SK-N-SH (cell line): ENCODE measurements around the gene AURKB. TPM values are rescaled to one million over a fixed set of nuclear protein-coding genes. Genes with fewer than 3 reads are reported as not detected.

ENCODE experiments used
- CTCF ChIA-PET: fragments of 300-600, 350-600 bp; formaldehyde crosslinking; extraction: SDS; loops from one replicate; lab custom pipeline; 2021; lab: Yijun Ruan, JAX
- POLR2A ChIA-PET: fragments of 350-600 bp; sonication (Branson Sonifier 250); formaldehyde crosslinking; extraction: SDS; loops from one replicate; lab custom pipeline; 2020; ENCODE audit warnings: antibody characterized with exemption, inconsistent platforms; lab: Yijun Ruan, JAX
- DNase-seq: peaks from one replicate; pipeline ENCODE4 v3.0.0; 2012
- H2AFZ ChIP-seq: fragments of 200-600 bp; sonication (generic); 2 replicates; pipeline ENCODE4 v1.8.1; 2016; ENCODE audit warnings: antibody characterized with exemption, mild to moderate bottlenecking, low read depth
- H3F3A ChIP-seq: fragments of 200-600 bp; sonication (generic); replicated peaks from 2 replicates; pipeline ENCODE3; 2016; ENCODE audit warnings: antibody characterized with exemption, mild to moderate bottlenecking; ENCODE audit not compliant: insufficient read depth
- H3K27ac ChIP-seq, 2 experiments: fragments of 200-500 bp in 1 of 2; fragments of 200-600 bp in 1 of 2; sonication (Bioruptor generic) in 1 of 2; sonication (generic), shearing (Covaris generic) in 1 of 2; 2 replicates each; pipeline versions ENCODE4 v1.5.1 to v1.6.1; 2014 to 2016; ENCODE audit warnings: low read depth in 2 of 2, inconsistent platforms in 1 of 2, low read length in 1 of 2, mild to moderate bottlenecking in 1 of 2, mixed read lengths in 1 of 2
- H3K27me3 ChIP-seq: fragments of 200-600 bp; sonication (generic), shearing (Covaris generic); 2 replicates; pipeline ENCODE4 v1.6.1; 2016; ENCODE audit warnings: mixed run types; ENCODE audit not compliant: insufficient read depth
- H3K36me3 ChIP-seq, 2 experiments: fragments of 200-500 bp in 1 of 2; fragments of 200-600 bp in 1 of 2; sonication (Bioruptor generic) in 1 of 2; sonication (generic) in 1 of 2; replicated peaks in 1 of 2; 2 replicates each; pipeline versions ENCODE3 to v1.5.1; 2014 to 2016; ENCODE audit warnings: low read length in 1 of 2, mild to moderate bottlenecking in 1 of 2; ENCODE audit not compliant: insufficient read depth in 2 of 2, control insufficient read depth in 1 of 2
- H3K4me1 ChIP-seq, 2 experiments: fragments of 200-500 bp in 1 of 2; fragments of 200-600 bp in 1 of 2; sonication (Bioruptor generic) in 1 of 2; sonication (generic), shearing (Covaris generic) in 1 of 2; 2 replicates each; pipeline versions ENCODE4 v1.5.1 to v1.6.1; 2014 to 2016; ENCODE audit warnings: low read depth in 1 of 2, low read length in 1 of 2, mixed run types in 1 of 2; ENCODE audit not compliant: insufficient read depth in 2 of 2, control insufficient read depth in 1 of 2
- H3K4me2 ChIP-seq: fragments of 200-600 bp; sonication (generic), shearing (Covaris generic); 2 replicates; pipeline ENCODE4 v1.6.1; 2017; ENCODE audit warnings: mixed run types
- H3K4me3 ChIP-seq, 2 experiments: fragments of 200-500 bp in 1 of 2; fragments of 200-600 bp in 1 of 2; sonication (Bioruptor generic) in 1 of 2; sonication (generic), shearing (Covaris generic) in 1 of 2; 2 replicates each; pipeline versions ENCODE4 v1.5.1 to v1.8.1; 2014 to 2016; ENCODE audit warnings: low read depth in 2 of 2, inconsistent platforms in 1 of 2, low read length in 1 of 2, mild to moderate bottlenecking in 1 of 2, mixed read lengths in 1 of 2, moderate library complexity in 1 of 2
- H3K79me2 ChIP-seq: fragments of 200-600 bp; sonication (generic); 2 replicates; pipeline ENCODE4 v1.8.1; 2017; ENCODE audit warnings: mild to moderate bottlenecking; ENCODE audit not compliant: insufficient read depth
- H3K9ac ChIP-seq: fragments of 200-600 bp; sonication (generic); 2 replicates; pipeline ENCODE4 v1.6.1; 2017; ENCODE audit warnings: mixed run types
- H3K9me2 ChIP-seq: fragments of 200-600 bp; sonication (generic); 2 replicates; pipeline ENCODE4 v1.6.1; 2017; ENCODE audit warnings: mixed run types
- H3K9me3 ChIP-seq: fragments of 200-600 bp; sonication (generic); 2 replicates; pipeline ENCODE4 v1.6.1; 2017; ENCODE audit warnings: mixed run types, mild to moderate bottlenecking, moderate library complexity
- H4K20me1 ChIP-seq: fragments of 200-600 bp; sonication (generic); 2 replicates; pipeline ENCODE4 v1.6.1; 2017; ENCODE audit warnings: mild to moderate bottlenecking, mixed run types; ENCODE audit not compliant: insufficient read depth
- ELF1 ChIP-seq: IDR thresholded peaks from 2 replicates; pipeline ENCODE4 v1.4.0; 2012
- EP300 ChIP-seq, 2 experiments: IDR thresholded peaks; 2 replicates each; pipeline versions ENCODE4 v1.4.0 to v1.6.1; 2012; ENCODE audit warnings: borderline replicate concordance in 1 of 2, low read depth in 1 of 2, low read length in 1 of 2
- EZH2phosphoT487 ChIP-seq: fragments of 200-600 bp; sonication (generic); IDR thresholded peaks from 2 replicates; pipeline ENCODE4 v1.6.1; 2017; ENCODE audit warnings: low read depth, mixed run types, mild to moderate bottlenecking, antibody characterized with exemption, moderate library complexity, borderline replicate concordance
- FOXJ3 ChIP-seq: sonication (generic); formaldehyde crosslinking; IDR thresholded peaks from 2 replicates; pipeline ENCODE4 v1.5.1; 2020; ENCODE audit warnings: mild to moderate bottlenecking, missing genetic modification reagents
- FOXM1 ChIP-seq: IDR thresholded peaks from 2 replicates; pipeline ENCODE4 v1.4.0; 2012; ENCODE audit warnings: low read depth, mild to moderate bottlenecking
- GATA2 ChIP-seq: sonication (generic); formaldehyde crosslinking; IDR thresholded peaks from 2 replicates; pipeline ENCODE4 v1.5.0; 2020; ENCODE audit warnings: mild to moderate bottlenecking, missing genetic modification reagents
- JUND ChIP-seq: IDR thresholded peaks from 2 replicates; pipeline ENCODE4 v1.4.0; 2012
- MEF2A ChIP-seq: IDR thresholded peaks from 2 replicates; pipeline ENCODE4 v1.4.0; 2012; ENCODE audit warnings: low read depth, borderline replicate concordance
- MXI1 ChIP-seq: IDR thresholded peaks from 2 replicates; pipeline ENCODE4 v1.6.1; 2012; ENCODE audit warnings: mild to moderate bottlenecking, low read depth, low read length, improper control_type of control experiment
- NRF1 ChIP-seq: IDR thresholded peaks from 2 replicates; pipeline ENCODE4 v1.6.1; 2012; ENCODE audit warnings: low read depth, mild to moderate bottlenecking, low read length
- POLR2AphosphoS5 ChIP-seq: IDR thresholded peaks from 2 replicates; pipeline ENCODE4 v1.6.1; 2012; ENCODE audit warnings: low read depth, low read length
- SMC3 ChIP-seq: IDR thresholded peaks from 2 replicates; pipeline ENCODE4 v1.6.1; 2012; ENCODE audit warnings: low read depth, low read length, improper control_type of control experiment
- TEAD4 ChIP-seq: IDR thresholded peaks from 2 replicates; pipeline ENCODE4 v1.4.0; 2012; ENCODE audit warnings: mild to moderate bottlenecking, borderline replicate concordance; ENCODE audit not compliant: insufficient read depth
- YY1 ChIP-seq: IDR thresholded peaks from 2 replicates; pipeline ENCODE4 v1.4.0; 2012; ENCODE audit warnings: low read depth, mild to moderate bottlenecking
- WGBS: methylation state at CpG from one replicate; pipeline ENCODE4 v1.1.6; 2017; ENCODE audit warnings: low lambda C conversion rate; 5-methylcytosine and 5-hydroxymethylcytosine counted together
- polyA plus RNA-seq, 3 experiments: library from polyadenylated mRNA; depleted of rRNA; stranded (reverse); fragments of >200 nt; gene quantifications; 2 replicates each; pipeline ENCODE4 v1.2.3, GENCODE V29; 2012
- TF ChIP-seq, protein P1 (sequence below): IDR thresholded peaks from 2 replicates; pipeline ENCODE4 v1.4.0; 2012; ENCODE audit warnings: low read depth
- TF ChIP-seq, protein P2 (sequence below): fragments of 200-600 bp; sonication (generic); IDR thresholded peaks from 2 replicates; pipeline ENCODE4 v1.6.1; 2017; ENCODE audit warnings: antibody characterized with exemption, mild to moderate bottlenecking, moderate library complexity
- TF ChIP-seq, protein P3 (sequence below): IDR thresholded peaks from 2 replicates; pipeline ENCODE4 v1.4.0; 2012; ENCODE audit warnings: low read depth, borderline replicate concordance
- TF ChIP-seq, protein P4 (sequence below): IDR thresholded peaks from 2 replicates; pipeline ENCODE4; 2012

Gene AURKB
- polyA plus RNA-seq, 1 of the 3 experiments (the other 2 are of a cell fraction), result 43.9 TPM

DNA sequence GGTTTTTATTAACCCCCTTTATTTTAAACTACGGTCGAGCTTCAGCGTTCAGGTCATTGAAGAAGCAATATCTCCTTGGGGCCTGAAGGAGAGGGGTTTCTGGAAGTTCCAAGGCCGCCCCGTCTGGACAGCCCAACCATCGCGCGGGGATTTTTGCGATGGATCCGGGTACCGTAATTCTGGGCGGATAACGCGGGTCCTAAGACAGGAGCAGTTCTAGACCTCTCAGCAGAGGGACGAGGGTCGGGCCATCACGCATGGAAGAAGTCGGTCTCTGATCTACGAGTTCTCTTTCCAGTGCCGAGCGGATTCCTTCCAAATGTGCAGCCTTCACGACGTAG lies 24.0 kb downstream of the AURKB start:
- Histone ChIP-seq H3K4me1 (peaks cover 9 to 25% of the 10 kb centered on the region in 2 experiments; a peak in 3 of 4 replicates), H3F3A (peaks cover 34% of the 10 kb centered on the region), H3K9me3 (no peaks in the 10 kb centered on the region), H3K9ac (peak overlapping the region; percentile 76), H2AFZ (peak overlapping the region; percentile 84), H3K4me2 (peak overlapping the region; percentile 88), H4K20me1 (peaks cover 13% of the 10 kb centered on the region), H3K9me2 (no peaks in the 10 kb centered on the region), H3K79me2 (peaks cover 18% of the 10 kb centered on the region; the same call in 1 of the 2 replicates), H3K36me3 (no peaks in the 10 kb centered on the region), H3K27ac (peak overlapping the region; percentile 79 to 94), H3K4me3 (peak overlapping the region; percentile 88 to 94), H3K27me3 (no peaks in the 10 kb centered on the region)
- TF ChIP-seq YY1 (0 out of 2 replicates have a peak, but pooled peaks have one; percentile 14), FOXM1 (no peak), FOXJ3 (CRISPR knock-in tag) (no peak), ELF1 (no peak), EP300 (IDR thresholded peaks at IDR 0.05; ENCODE audit: borderline replicate concordance in 1 of 2, low read depth in 1 of 2, low read length in 1 of 2) (no peak)
- TF ChIP-seq, protein P1, sequence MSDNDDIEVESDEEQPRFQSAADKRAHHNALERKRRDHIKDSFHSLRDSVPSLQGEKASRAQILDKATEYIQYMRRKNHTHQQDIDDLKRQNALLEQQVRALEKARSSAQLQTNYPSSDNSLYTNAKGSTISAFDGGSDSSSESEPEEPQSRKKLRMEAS, result no peak
- TF ChIP-seq, protein P2, sequence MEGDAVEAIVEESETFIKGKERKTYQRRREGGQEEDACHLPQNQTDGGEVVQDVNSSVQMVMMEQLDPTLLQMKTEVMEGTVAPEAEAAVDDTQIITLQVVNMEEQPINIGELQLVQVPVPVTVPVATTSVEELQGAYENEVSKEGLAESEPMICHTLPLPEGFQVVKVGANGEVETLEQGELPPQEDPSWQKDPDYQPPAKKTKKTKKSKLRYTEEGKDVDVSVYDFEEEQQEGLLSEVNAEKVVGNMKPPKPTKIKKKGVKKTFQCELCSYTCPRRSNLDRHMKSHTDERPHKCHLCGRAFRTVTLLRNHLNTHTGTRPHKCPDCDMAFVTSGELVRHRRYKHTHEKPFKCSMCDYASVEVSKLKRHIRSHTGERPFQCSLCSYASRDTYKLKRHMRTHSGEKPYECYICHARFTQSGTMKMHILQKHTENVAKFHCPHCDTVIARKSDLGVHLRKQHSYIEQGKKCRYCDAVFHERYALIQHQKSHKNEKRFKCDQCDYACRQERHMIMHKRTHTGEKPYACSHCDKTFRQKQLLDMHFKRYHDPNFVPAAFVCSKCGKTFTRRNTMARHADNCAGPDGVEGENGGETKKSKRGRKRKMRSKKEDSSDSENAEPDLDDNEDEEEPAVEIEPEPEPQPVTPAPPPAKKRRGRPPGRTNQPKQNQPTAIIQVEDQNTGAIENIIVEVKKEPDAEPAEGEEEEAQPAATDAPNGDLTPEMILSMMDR, result peak; percentile 54
- TF ChIP-seq, protein P3, sequence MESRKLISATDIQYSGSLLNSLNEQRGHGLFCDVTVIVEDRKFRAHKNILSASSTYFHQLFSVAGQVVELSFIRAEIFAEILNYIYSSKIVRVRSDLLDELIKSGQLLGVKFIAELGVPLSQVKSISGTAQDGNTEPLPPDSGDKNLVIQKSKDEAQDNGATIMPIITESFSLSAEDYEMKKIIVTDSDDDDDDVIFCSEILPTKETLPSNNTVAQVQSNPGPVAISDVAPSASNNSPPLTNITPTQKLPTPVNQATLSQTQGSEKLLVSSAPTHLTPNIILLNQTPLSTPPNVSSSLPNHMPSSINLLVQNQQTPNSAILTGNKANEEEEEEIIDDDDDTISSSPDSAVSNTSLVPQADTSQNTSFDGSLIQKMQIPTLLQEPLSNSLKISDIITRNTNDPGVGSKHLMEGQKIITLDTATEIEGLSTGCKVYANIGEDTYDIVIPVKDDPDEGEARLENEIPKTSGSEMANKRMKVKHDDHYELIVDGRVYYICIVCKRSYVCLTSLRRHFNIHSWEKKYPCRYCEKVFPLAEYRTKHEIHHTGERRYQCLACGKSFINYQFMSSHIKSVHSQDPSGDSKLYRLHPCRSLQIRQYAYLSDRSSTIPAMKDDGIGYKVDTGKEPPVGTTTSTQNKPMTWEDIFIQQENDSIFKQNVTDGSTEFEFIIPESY, result no peak
- ChIA-PET POLR2A (interaction anchor here (0.7 to 4.4 kb wide), 6 partner anchors 10 to 62 kb away, joined by 3 to 33 read pairs (median 4); partner anchors contain the start of genes CTC1 and TMEM107), CTCF (interaction anchor here (1.0 to 5.5 kb wide), 11 partner anchors 9 to 114 kb away, joined by 4 to 55 read pairs (median 6); partner anchors contain the start of genes ALOXE3 and TMEM107)
- 0% methylated on average over 11 of the region's 23 CpGs for WGBS
- DNase-seq, result no peak

DNA sequence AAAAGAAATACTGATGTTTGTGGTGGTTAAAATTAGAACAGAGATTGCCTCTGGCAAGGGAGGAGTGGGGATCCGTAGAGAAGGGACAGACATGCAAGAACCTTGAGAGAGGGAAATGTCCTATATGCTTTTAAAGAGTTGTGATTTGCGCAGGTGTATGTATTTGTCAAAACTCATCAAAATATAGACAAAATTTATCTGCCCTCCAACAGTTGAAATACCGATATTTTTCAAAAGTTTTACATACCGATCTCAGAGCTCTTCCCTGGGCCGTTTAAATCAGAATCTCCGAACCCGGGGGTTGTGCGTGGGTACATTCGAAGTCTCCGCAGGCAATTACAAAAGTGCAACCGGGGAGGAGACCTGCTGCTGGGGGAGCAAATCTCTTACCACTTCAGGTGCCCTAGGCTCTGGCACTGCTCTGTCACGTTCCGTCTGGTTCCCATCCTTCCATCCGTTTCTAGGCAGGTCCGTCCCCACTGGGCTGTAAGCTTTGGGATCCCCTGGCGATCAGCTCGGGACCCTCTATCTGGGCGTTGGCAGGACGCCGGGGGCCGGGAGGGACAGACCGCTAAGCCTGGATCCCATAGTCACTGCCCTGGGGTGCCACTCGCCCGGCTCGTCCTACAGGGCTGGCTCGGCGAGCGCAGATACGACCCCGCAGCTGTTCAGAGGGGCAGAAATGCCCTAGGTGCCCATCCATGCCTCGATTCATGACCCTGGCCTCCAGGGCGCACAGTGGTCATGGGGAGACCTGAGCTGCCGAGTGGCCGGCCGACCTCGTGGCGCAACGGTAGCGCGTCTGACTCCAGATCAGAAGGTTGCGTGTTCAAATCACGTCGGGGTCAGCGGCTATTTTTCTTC lies 24.6 kb downstream of the AURKB start:
- Histone ChIP-seq H3K79me2 (peaks cover 18% of the 10 kb centered on the region; the same call in 1 of the 2 replicates), H3K4me3 (peak overlapping the region; percentile 88 to 94), H3K9ac (peak overlapping the region; percentile 76), H3K27me3 (no peaks in the 10 kb centered on the region), H3K4me2 (peak overlapping the region; percentile 88), H3K27ac (peak overlapping the region; percentile 79 to 94), H4K20me1 (peaks cover 13% of the 10 kb centered on the region), H3K36me3 (no peaks in the 10 kb centered on the region), H3K4me1 (peaks cover 9 to 22% of the 10 kb centered on the region in 2 experiments; a peak in 3 of 4 replicates), H2AFZ (peak overlapping the region; percentile 98), H3F3A (peaks cover 32% of the 10 kb centered on the region), H3K9me3 (no peaks in the 10 kb centered on the region), H3K9me2 (no peaks in the 10 kb centered on the region)
- peak; percentile 81 for DNase-seq
- 2% methylated on average over 37 of the region's 44 CpGs for WGBS
- ChIA-PET CTCF (interaction anchor here (0.7 to 5.5 kb wide), 12 partner anchors 9 to 115 kb away, joined by 3 to 55 read pairs (median 6); partner anchors contain the start of genes ALOXE3 and TMEM107), POLR2A (interaction anchor here (0.7 to 4.4 kb wide), 6 partner anchors 9 to 62 kb away, joined by 3 to 33 read pairs (median 4); partner anchors contain the start of genes CTC1 and TMEM107)
- TF ChIP-seq, protein P3, result 0 out of 2 replicates have a peak, but pooled peaks have one; percentile 30
- TF ChIP-seq SMC3 (no peak), YY1 (no peak), TEAD4 (peak; percentile 91), GATA2 (CRISPR knock-in tag) (no peak), EZH2phosphoT487 (no peak), MEF2A (no peak), POLR2AphosphoS5 (no peak), NRF1 (no peak), MXI1 (peak; percentile 49; the same call in 1 of the 2 replicates), JUND (no peak)
- TF ChIP-seq, protein P4, sequence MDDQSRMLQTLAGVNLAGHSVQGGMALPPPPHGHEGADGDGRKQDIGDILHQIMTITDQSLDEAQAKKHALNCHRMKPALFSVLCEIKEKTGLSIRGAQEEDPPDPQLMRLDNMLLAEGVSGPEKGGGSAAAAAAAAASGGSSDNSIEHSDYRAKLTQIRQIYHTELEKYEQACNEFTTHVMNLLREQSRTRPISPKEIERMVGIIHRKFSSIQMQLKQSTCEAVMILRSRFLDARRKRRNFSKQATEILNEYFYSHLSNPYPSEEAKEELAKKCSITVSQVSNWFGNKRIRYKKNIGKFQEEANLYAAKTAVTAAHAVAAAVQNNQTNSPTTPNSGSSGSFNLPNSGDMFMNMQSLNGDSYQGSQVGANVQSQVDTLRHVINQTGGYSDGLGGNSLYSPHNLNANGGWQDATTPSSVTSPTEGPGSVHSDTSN, result no peak
